ENCODE measurements around the gene CTBP2.

CTBP2 gene

GRCh38 chr10:125102246-125102645, 58.1 kb downstream of the CTBP2 start:
- no peak for DNase-seq

GRCh38 chr10:125101581-125101980, 58.8 kb downstream of the CTBP2 start:
- no peak for DNase-seq

- DNase-seq: no peak
These were observed 59.3 kb downstream of the CTBP2 start for GRCh38 chr10:125101049-125101448.

- DNase-seq: no peak
These were observed 62.8 kb downstream of the CTBP2 start for GRCh38 chr10:125097409-125098070.

- DNase-seq: no peak
These were observed 63.4 kb downstream of the CTBP2 start for GRCh38 chr10:125096975-125097374.

GRCh38 chr10:125096371-125096770, 64.0 kb downstream of the CTBP2 start:
- no peak for DNase-seq

- DNase-seq: no peak
These were observed 64.6 kb downstream of the CTBP2 start for GRCh38 chr10:125095776-125096175.

- DNase-seq: no peak
These were observed 65.1 kb downstream of the CTBP2 start for GRCh38 chr10:125095228-125095627.

- no peak for DNase-seq
These were observed 65.6 kb downstream of the CTBP2 start for GRCh38 chr10:125094806-125095205.

GRCh38 chr10:125093974-125094705, 66.2 kb downstream of the CTBP2 start:
- DNase-seq: no peak

GRCh38 chr10:125093199-125093973, 67.0 kb downstream of the CTBP2 start:
- no peak for DNase-seq

- DNase-seq: no peak
These were observed 67.8 kb downstream of the CTBP2 start for GRCh38 chr10:125092564-125093031.

- DNase-seq: no peak
These were observed 68.5 kb downstream of the CTBP2 start for GRCh38 chr10:125091891-125092290.

- no peak for DNase-seq
These were observed 70.9 kb downstream of the CTBP2 start for GRCh38 chr10:125089469-125089868.

- DNase-seq: no peak
These were observed 72.5 kb downstream of the CTBP2 start for GRCh38 chr10:125087897-125088215.

GRCh38 chr10:125087191-125087896, 73.0 kb downstream of the CTBP2 start:
- DNase-seq: no peak

- DNase-seq: no peak
These were observed 73.7 kb downstream of the CTBP2 start for GRCh38 chr10:125086691-125087090.

- no peak for DNase-seq
These were observed 74.9 kb downstream of the CTBP2 start for GRCh38 chr10:125085258-125086054.

GRCh38 chr10:125084614-125085257, 75.6 kb downstream of the CTBP2 start:
- no peak for DNase-seq

- no peak for DNase-seq
These were observed 76.2 kb downstream of the CTBP2 start for GRCh38 chr10:125084191-125084613.

- DNase-seq: no peak
These were observed 76.8 kb downstream of the CTBP2 start for GRCh38 chr10:125083576-125083920.
